SU-DHL-6 (cell line): Measurements from ENCODE around the gene B4GALT1.

Experiments used
- H2AFZ ChIP-seq: fragments of 200-600 bp; sonication (generic); 2 replicates; pipeline ENCODE4 v1.6.1; 2014; ENCODE audit warnings: low read depth, mild to moderate bottlenecking, moderate library complexity, mixed read lengths, antibody characterized with exemption, low read length; ENCODE audit not compliant: severe bottlenecking
- H3F3A ChIP-seq: fragments of 200-600 bp; shearing (Covaris generic); 2 replicates; pipeline ENCODE4 v1.6.0; 2016; ENCODE audit warnings: antibody characterized with exemption, mild to moderate bottlenecking; ENCODE audit not compliant: insufficient read depth
- H3K27ac ChIP-seq: fragments of 200-600 bp; sonication (generic); 2 replicates; pipeline ENCODE4 v1.5.1; 2016; ENCODE audit warnings: low read depth, mild to moderate bottlenecking, low read length, moderate library complexity, mixed read lengths
- H3K27me3 ChIP-seq: fragments of 200-600 bp; sonication (generic), shearing (Covaris generic); 2 replicates; pipeline ENCODE4 v1.6.0; 2014; ENCODE audit warnings: mild to moderate bottlenecking, low read length
- H3K36me3 ChIP-seq: fragments of 200-600 bp; sonication (generic); 2 replicates; pipeline ENCODE4 v1.6.1; 2014; ENCODE audit warnings: mild to moderate bottlenecking, low read length, mixed read lengths
- H3K4me2 ChIP-seq: fragments of 300-600, 200-600 bp; shearing (Covaris generic), sonication (generic); 2 replicates; pipeline ENCODE4 v1.6.0; 2014; ENCODE audit warnings: low read length, low read depth, mild to moderate bottlenecking; ENCODE audit not compliant: poor library complexity, severe bottlenecking
- H3K4me3 ChIP-seq: fragments of 200-600 bp; sonication (generic); 2 replicates; pipeline ENCODE4 v1.5.1; 2014; ENCODE audit warnings: antibody characterized with exemption, low read length, mild to moderate bottlenecking, mixed read lengths; ENCODE audit not compliant: insufficient read depth, poor library complexity, severe bottlenecking
- H3K79me2 ChIP-seq: fragments of 200-600 bp; sonication (generic); 2 replicates; pipeline ENCODE4 v1.6.1; 2014; ENCODE audit warnings: mild to moderate bottlenecking, low read length, moderate library complexity; ENCODE audit not compliant: insufficient read depth
- H3K9ac ChIP-seq: fragments of 200-600 bp; sonication (generic); 2 replicates; pipeline ENCODE4 v1.7.0; 2014; ENCODE audit warnings: mild to moderate bottlenecking, low read length
- H3K9me2 ChIP-seq: fragments of 200-600 bp; sonication (generic); replicated peaks from 2 replicates; pipeline ENCODE4 v1.6.1; 2014; ENCODE audit warnings: low read length; ENCODE audit not compliant: insufficient read depth
- H3K9me3 ChIP-seq: fragments of 200-600 bp; sonication (generic); 2 replicates; pipeline ENCODE4 v1.6.1; 2014; ENCODE audit warnings: low read length, mixed read lengths; ENCODE audit not compliant: insufficient read depth
- H4K20me1 ChIP-seq: fragments of 200-600 bp; sonication (generic); 2 replicates; pipeline ENCODE4 v1.6.1; 2014; ENCODE audit warnings: low read depth, mild to moderate bottlenecking, antibody characterized with exemption, low read length, moderate library complexity, mixed read lengths
- EZH2phosphoT487 ChIP-seq: fragments of 200-600 bp; sonication (generic), shearing (Covaris generic); conservative IDR thresholded peaks from 2 replicates; pipeline ENCODE4 v1.6.1; 2018; ENCODE audit warnings: mild to moderate bottlenecking, antibody characterized with exemption, low read length, moderate library complexity, mixed read lengths
- TF ChIP-seq, protein P1 (sequence below): fragments of 200-600 bp; sonication (generic); IDR thresholded peaks from one replicate; pipeline ENCODE4 v1.5.1; 2017; ENCODE audit warnings: antibody characterized with exemption, mild to moderate bottlenecking, low read length, moderate library complexity; ENCODE audit not compliant: insufficient read depth, poor library complexity, severe bottlenecking

Gene B4GALT1

DNA sequence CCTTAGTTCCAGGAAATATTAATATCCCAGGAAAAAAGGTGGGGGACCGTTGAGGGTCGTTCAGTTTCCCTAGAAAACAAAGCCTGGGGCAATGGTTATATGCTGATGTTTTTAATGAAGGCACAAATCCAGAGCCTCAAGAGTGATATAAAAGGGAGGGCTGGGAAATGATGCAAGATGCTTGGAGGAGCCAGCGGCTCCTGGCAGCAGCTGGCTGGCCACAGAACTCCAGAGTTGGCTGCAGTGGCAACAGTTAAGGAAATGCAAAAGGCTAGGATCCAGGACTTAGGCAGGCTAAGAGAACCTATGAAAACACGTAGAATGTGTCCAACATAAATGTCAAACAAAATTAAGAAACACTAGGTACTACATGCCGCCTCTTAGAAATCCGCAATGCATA lies 31.0 kb upstream of the B4GALT1 start:
- no peak overlapping the region for H3K4me3 ChIP-seq
- no peak overlapping the region for H2AFZ ChIP-seq
- no peak overlapping the region for H3K4me2 ChIP-seq

DNA sequence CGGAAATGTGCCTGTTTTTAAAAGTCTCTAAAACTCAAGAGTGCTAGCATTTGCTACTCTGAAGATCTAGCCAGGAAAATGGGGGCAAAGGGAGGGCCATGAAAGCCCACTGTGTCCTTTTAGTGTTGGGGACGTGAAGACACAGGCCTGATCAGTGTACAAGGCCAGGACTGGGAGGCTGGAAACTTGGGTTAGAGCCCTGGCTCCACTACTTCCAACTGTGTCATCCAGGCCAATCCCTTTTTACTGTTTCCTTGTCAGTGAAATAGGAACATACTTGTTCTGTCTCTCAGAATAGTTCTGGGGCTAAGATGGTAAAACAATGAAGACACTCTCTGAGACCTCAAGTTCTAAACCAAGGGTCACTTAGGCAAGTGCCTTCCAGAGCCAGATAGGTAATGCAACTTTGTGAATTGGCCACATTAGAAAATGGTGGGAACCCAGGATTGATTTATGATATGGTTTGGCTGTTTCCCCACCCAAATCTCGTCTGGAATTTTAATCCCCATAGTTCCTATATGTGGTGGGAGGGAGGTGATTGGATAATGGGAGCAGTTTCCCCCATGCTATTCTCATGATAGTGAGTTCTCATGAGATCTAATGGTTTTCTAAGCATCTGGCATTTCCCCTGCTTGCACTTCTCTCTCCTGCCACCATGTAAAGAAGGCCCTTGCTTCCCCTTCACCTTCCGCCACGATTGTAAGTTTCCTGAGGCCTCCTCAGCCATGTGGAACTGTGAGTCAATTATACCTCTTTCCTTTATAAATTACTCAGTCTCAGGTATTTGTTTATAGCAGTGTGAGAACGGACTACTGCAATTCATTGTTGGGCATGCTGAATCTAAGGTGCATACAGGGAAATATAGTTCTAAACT lies 30.4 kb upstream of the B4GALT1 start:
- H3K36me3 ChIP-seq, result no peaks in the 10 kb centered on the region
- TF ChIP-seq EZH2phosphoT487, result no peak
- TF ChIP-seq, protein P1, sequence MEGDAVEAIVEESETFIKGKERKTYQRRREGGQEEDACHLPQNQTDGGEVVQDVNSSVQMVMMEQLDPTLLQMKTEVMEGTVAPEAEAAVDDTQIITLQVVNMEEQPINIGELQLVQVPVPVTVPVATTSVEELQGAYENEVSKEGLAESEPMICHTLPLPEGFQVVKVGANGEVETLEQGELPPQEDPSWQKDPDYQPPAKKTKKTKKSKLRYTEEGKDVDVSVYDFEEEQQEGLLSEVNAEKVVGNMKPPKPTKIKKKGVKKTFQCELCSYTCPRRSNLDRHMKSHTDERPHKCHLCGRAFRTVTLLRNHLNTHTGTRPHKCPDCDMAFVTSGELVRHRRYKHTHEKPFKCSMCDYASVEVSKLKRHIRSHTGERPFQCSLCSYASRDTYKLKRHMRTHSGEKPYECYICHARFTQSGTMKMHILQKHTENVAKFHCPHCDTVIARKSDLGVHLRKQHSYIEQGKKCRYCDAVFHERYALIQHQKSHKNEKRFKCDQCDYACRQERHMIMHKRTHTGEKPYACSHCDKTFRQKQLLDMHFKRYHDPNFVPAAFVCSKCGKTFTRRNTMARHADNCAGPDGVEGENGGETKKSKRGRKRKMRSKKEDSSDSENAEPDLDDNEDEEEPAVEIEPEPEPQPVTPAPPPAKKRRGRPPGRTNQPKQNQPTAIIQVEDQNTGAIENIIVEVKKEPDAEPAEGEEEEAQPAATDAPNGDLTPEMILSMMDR, result no peak
- H3K4me2 ChIP-seq, result no peak overlapping the region
- no peak overlapping the region for H3K27ac ChIP-seq
- no peaks in the 10 kb centered on the region for H3K9me3 ChIP-seq
- no peak overlapping the region for H3K9ac ChIP-seq
- no peak overlapping the region for H3K4me3 ChIP-seq
- no peaks in the 10 kb centered on the region for H4K20me1 ChIP-seq
- H3F3A ChIP-seq, result no peaks in the 10 kb centered on the region
- 0 out of 2 replicates have a peak, but pooled peaks cover 2% of the 10 kb centered on the region for H3K27me3 ChIP-seq
- H2AFZ ChIP-seq, result no peak overlapping the region
- no peaks in the 10 kb centered on the region for H3K79me2 ChIP-seq
- H3K9me2 ChIP-seq, result no peaks in the 10 kb centered on the region

More for the DNA sequence above, 31.0 kb upstream of the B4GALT1 start:
- H3K79me2 ChIP-seq, result no peaks in the 10 kb centered on the region
- H3K36me3 ChIP-seq, result no peaks in the 10 kb centered on the region
- no peak overlapping the region for H3K27ac ChIP-seq
- H3F3A ChIP-seq, result no peaks in the 10 kb centered on the region
- no peaks in the 10 kb centered on the region for H4K20me1 ChIP-seq
- no peak overlapping the region for H3K9ac ChIP-seq
- 0 out of 2 replicates have a peak, but pooled peaks cover 2% of the 10 kb centered on the region for H3K27me3 ChIP-seq
- no peaks in the 10 kb centered on the region for H3K9me2 ChIP-seq
- no peak for TF ChIP-seq EZH2phosphoT487
- TF ChIP-seq, protein P1, result no peak
- no peaks in the 10 kb centered on the region for H3K9me3 ChIP-seq

DNA sequence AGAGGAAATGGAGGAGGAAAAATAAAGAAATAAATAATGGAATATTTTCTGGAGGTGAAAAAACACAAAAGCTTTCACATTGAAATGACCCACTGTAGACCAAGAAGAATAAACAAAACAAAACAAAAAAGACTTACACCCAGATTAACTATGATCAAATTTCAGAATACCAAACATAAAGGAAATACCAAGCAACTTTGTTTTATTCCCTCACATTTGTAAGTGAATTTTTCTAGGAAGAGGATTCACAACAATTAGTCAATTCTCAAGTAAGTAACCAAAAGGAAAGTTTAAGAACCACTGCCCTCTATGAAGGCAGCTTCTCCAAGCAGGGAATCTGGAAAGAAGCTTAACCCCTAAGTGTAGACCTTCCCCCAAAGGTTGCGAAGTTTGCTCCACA lies 29.6 kb upstream of the B4GALT1 start:
- H3K36me3 ChIP-seq, result no peaks in the 10 kb centered on the region
- no peak overlapping the region for H3K4me3 ChIP-seq
- no peak overlapping the region for H3K27ac ChIP-seq
- H3K9me3 ChIP-seq, result no peaks in the 10 kb centered on the region
- H4K20me1 ChIP-seq, result no peaks in the 10 kb centered on the region
- no peaks in the 10 kb centered on the region for H3F3A ChIP-seq
- H3K9me2 ChIP-seq, result no peaks in the 10 kb centered on the region
- no peak overlapping the region for H3K9ac ChIP-seq
- no peak overlapping the region for H2AFZ ChIP-seq
- no peaks in the 10 kb centered on the region for H3K79me2 ChIP-seq
- TF ChIP-seq EZH2phosphoT487, result no peak
- TF ChIP-seq, protein P1, result no peak
- no peak overlapping the region for H3K4me2 ChIP-seq
- H3K27me3 ChIP-seq, result 0 out of 2 replicates have a peak, but pooled peaks cover 2% of the 10 kb centered on the region
